AML-193 (cell line): ENCODE results near the gene BICD1.

Experiments used
- DNase-seq, 2 experiments: peaks; one replicate each; lab custom pipeline; 2025; lab: John Stamatoyannopoulos, UW

The BICD1 gene

DNA sequence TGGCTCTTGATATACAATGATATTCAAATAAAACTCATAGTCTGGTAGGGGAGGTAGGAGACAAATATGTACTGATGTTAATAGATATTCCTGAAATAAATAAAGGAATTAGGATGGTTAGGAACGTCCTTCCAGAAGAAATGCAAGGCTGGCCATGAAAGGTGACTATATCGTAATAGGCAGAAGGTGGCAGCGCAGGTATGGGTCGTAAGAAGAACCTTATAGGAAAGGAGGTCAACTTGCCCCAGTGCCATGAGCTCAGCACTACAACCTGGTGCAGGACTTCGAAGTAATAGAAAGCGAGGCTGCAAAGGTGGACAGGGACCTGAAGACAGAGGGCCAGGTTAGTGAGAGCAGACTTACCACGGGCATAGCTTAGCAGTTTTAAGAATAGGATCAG lies 237.4 kb downstream of the BICD1 start:
- DNase-seq, result no peak

GRCh38 chr12:32353540-32353939 lies 246.9 kb downstream of the BICD1 start:
- no peak for DNase-seq

- no peak for DNase-seq
Observed at GRCh38 chr12:32357601-32358249, 251.1 kb downstream of the BICD1 start.

DNA sequence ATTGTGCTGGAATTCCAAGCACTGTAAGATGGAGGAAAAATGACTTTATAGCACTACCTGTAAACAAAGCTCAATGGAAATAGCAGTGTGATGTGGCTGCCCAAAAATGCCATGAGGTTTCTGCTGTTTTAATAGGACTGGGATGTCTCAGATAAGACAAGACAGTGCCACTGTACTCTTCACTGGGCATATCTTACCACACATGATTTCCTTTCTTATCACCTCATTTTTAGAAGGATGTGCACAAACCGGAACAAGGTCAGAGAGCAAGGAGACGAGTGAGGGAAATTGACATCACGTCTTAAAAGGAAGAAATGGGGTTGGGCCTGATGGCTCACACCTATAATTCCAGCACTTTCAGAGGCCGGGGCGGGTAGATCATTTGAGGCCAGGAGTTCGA lies 254.3 kb downstream of the BICD1 start:
- DNase-seq, result no peak

DNA sequence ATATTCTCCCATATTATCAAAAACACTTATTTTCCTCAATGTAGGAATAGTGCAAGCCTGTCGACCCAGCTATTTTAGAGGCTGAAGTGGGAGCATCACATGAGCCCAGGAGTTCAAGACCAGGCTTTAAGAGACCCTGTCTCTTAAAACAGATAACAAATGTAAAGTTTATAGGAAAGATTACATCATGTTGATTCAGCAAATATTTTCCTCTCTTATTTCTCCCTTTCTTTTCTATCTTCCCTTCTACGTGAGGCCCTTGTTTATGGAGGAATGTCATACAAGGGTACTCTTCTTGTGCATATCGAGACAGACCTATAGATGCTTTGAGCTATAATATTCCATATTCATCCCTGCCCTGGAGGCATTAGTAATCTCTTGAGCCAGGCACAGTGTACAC lies 256.2 kb downstream of the BICD1 start:
- no peak for DNase-seq

- DNase-seq, result peak; percentile 55 to 77
Observed at GRCh38 chr12:32365473-32366064, 258.9 kb downstream of the BICD1 start.

- no peak for DNase-seq
Observed at GRCh38 chr12:32366714-32367113, 260.1 kb downstream of the BICD1 start.

DNA sequence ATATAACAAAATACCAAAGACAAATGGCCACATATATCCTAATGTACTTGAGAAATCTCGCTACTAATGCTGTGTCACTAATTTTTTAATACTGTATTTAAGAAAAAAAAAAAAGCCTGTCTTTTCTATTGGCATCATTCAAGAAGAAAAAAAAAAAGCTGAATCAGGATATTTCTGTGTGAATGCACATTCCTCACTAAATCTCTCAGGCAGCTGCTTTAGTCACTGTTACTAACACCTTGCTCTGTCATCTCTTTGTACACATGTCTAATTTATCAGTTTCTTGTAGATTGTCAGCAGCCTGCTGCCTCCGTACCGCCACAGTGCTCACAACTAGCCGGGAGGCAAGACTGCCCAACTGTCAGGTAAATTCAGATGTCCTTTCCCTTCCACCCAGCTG lies 260.7 kb downstream of the BICD1 start:
- no peak for DNase-seq

DNA sequence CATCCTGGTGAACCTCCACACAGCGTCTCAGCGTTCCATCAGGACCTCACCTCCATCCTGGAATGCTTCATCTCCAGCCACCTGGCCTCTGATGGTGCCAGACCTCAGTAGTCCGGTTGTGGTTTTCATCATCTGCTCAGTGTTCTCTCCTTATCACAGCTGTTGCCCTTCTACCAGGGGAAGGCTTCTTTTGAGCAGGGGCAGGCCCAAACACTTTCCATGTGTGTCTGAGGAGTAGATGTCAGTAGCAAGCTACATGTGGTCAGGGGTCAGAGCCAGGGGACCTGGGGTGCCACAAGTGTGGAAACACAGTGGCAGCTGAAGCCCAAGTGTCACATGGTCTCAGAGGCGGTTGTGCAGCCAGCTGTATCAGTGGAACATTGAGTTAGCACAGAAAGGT lies 262.6 kb downstream of the BICD1 start:
- no peak for DNase-seq

- no peak for DNase-seq
Observed at GRCh38 chr12:32377344-32378055, 270.9 kb downstream of the BICD1 start.

DNA sequence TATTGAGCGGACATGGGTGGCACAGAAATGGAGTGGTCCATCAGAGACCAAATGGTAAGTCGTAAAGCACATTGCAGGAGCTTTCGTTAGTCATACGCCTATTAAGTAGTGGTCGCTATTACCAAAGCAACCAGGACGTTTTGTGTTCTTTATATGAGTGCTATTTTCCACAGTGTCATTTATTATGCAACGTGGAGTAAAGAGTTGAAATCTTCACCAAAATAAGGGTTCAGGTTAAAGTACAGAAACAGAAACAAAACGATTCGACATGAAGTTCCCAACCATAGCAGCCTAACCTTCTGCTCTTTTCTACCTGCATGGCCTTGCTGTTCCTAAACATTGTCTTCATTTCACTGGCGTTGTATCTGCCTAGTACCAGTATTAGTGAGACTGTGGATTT lies 272.6 kb downstream of the BICD1 start:
- no peak for DNase-seq

GRCh38 chr12:32379667-32380066 lies 273.0 kb downstream of the BICD1 start:
- DNase-seq, result no peak

- no peak for DNase-seq
Observed at GRCh38 chr12:32382226-32382625, 275.6 kb downstream of the BICD1 start.

DNA sequence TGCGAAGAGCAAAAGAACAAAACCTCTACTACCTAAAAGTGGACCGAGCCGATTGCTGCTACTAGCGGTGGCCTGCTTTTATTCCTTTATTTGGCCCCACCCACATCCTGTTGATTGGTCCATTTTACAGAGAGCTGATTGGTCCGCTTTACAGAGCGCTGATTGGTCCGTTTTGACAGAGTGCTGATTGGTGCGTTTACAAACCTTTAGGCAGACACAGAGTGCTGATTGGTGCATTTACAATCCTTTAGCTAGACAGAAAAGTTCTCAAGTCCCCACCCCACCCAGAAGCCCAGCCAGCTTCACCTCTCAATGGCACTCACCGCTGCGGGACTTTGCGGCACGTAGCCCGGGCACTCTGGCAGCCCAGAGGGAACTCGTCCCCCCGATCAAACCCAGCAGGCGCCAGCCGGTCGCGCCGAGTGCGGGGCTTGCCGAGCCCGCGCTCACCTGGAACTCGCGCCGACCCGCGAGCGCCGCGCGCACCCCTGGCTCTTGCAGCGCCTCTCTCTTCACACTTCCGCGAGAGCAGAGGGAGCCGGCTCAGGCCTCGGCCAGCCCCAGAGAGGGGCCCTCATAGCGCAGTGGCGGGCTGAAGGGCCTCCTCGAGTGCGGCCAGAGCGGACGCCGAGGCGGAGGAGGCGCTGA lies 284.0 kb downstream of the BICD1 start:
- DNase-seq, result no peak

- no peak for DNase-seq
Observed at GRCh38 chr12:32395026-32395425, 288.4 kb downstream of the BICD1 start.

DNA sequence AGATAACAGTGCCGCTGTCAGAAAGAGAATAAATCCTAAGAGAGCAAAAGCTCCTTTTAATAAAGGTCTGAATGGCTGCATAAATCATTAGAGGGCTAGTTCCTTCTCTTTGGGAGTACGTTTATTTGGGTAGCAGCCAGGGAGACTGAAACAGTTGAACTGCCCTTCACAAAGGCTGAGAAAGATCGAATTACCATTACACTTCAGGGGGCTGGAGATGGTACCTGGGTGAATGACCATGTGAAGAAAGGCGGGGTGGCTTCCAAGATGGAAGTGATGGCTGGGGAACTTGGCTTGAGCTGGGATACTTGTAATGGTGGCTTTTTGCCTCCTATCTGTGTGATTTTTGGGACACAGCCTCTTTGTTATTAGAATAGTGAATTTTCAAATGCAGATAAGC lies 291.0 kb downstream of the BICD1 start:
- DNase-seq, result no peak

- DNase-seq, result no peak
Observed at GRCh38 chr12:32398181-32398580, 291.5 kb downstream of the BICD1 start.

DNA sequence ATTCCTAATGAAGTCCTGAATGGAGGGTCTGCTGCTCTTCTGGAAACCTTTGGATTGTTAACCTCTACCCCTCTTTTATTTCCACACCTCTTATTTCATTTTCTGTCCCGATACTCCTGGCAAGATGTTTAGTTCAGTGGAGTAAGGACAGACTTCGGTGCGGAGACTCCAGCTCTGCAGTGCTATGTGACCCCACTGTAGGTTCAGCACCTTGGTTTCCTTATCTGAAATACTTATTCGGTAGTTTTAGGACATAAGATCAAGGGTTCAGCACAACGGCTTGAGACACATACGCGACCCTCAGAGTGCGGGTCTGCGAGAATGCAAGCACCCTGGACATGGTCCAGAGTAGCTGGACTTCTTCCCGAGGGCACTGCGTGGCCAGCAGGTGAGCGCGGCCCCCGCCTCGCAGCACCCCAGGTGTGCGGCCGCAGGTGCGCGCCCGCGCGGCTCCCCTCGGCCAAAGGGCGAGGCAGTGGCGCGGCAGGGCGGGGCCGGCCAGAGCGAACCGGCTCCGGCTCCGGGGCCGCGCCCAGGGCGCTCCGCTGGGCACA lies 292.2 kb downstream of the BICD1 start:
- no peak for DNase-seq

DNA sequence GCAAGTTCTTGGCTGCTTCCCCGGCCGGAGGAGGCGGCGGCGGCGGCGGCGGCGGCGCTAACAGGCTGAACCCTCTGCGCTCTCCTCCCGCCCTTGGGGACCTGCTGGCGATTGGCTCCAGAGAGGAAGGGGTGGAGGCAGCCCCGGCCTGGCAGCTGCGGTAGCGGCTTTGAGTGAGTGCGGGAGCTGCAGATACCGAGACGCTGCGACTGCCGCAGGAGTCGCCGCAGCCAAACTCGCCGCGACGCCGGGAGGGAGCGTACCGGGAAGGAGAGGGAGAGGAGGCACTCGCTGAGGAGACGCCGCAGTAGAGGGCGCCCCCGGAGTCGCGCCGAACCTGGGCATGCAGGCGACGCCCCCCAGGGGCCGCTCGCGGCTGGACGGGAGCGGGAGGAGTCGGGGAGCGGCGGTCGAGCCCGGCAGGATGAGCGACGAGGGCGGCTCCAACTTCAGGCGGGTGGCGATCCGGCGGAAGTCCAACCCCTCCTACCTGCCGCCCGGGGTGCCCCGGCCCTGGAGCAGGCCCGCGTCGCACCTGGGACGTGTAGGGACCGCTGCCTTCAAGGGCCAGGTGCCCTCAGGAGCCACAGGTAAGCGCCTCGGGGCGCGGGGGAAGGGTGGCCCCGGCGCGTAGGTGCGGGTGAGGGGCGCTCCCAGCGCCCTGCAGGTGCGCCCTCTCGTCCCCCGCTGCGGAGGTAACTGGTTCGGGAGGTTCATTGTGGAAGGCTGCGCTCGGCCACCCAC lies 292.9 kb downstream of the BICD1 start, which contains the start of gene FGD4:
Gene FGD4, plus strand, starts transcription at position 189 of the 744 bp plus-strand sequence.
- DNase-seq, result peak; percentile 78 to 80

GRCh38 chr12:32400114-32400672 lies 293.5 kb downstream of the BICD1 start:
- DNase-seq, result no peak

DNA sequence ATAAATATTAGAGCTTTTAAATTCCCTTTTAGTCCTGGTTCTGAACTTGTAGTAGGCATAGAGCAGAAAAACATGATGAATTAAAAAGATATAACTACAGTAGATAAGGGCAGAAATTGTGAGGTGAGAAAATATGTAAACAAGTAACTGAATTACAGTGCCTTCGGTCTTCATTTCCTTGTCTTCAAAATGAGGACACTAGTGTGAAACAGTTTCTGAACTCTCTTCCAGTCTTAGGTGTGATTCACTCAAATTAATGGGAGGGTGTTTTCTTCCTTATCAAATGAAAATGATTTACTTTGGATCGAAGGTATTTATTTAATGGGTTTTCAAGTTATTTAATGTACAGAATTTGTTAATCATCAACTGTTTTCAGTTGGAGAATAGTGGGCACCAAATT lies 294.2 kb downstream of the BICD1 start:
- no peak for DNase-seq

DNA sequence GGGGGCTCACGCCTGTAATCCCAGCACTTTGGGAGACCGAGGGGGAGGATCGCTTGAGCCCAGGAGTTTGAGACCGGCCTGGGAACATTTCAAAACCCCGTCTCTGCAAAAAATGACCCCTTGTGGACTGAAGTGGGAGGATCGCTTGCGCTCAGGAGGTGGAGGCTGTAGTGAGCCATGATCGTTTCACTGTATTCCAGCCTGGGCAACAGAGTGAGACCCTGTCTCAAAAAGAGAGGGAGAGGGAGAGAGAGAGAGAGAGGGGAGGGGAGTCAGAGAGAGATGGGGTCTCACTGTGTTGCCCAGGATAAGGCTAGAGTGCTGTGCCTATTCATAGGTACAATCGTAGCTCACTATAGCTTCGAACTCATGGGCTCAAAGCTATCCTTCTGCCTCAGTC lies 295.5 kb downstream of the BICD1 start:
- DNase-seq, result no peak
